HG02840 (cell line): ENCODE measurements around the gene FXYD1.
"Not testable (repeated sequence)": the region's sequence is repeated elsewhere in the genome, so short reads cannot be mapped to it uniquely, and the experiment has no call there.

ENCODE experiments used
- ATAC-seq: cut with Tn5 transposase; IDR thresholded peaks from one replicate; pipeline ENCODE4 v1.9.1; 2021; ENCODE audit warnings: mild to moderate bottlenecking, moderate library complexity, moderate number of reproducible peaks; ENCODE audit not compliant: unreplicated experiment, low FRiP score

Gene FXYD1

DNA sequence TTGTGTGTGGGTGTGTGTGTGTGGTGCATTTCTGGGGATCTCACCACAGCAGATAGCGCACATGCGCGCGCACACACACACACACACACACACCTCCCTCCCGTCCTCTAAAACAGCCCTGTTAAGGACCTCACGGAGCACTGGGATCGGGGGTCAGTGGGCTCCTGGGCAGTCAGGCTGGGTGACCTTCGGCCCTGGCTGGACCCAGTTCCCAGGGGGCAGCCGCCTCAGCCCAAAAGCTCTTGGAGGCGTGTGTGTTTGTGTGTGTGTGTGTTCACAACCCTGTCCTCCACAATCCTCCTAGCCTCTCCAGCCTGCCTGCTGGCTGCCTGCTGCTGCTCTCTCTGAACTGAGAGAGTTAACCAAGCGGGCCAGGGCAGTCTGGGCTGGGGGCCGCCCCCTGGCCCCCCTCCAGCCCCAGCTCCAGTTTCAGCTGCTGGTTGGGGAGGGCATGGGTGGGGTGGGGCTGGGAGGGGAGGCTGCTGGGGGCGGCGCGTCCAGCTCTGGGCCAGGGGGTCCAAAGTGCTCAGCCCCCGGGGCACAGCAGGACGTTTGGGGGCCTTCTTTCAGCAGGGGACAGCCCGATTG is at the start of gene FXYD1:
Gene FXYD1 (plus strand): TSS at position 520 of the 588 bp plus-strand sequence. CDS start 1,256 bp downstream, outside the sequence.
- no peak for ATAC-seq

DNA sequence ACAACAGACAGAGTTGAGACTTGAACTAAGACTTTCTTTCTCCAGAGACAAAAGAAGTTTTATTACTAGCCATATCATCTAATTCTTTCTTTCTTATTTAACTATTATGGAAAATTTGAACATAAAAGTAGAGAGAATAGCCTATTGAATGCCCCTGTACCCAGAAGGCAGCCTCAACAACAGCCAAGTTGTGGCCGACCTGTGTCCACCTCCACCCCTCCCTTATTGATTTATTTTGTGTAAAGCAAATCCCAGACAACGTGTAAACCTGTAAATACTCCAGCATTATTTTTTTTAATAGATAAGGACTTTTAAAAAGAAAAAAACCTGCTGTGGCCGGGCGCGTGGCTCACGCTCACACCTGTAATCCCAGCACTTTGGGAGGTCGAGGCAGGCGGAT is 49.1 kb upstream of the FXYD1 start:
- ATAC-seq, result no peak

DNA sequence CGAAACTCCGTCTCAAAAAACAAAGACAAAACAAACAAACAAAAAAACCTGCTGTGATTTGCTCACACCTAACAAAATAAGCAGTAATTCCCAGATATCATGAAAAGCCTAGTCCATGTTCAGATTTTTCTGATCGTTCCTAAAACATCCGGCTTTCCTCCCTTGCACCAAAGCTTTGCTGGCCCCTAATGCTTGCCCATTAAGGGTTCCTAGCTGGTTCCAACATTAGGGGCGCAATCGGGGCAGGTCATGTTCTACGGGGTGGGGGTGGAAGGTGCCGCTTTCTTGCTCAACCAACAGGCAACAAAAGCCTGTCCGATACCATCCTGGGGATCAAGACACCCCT is 48.5 kb upstream of the FXYD1 start:
- ATAC-seq, result no peak

DNA sequence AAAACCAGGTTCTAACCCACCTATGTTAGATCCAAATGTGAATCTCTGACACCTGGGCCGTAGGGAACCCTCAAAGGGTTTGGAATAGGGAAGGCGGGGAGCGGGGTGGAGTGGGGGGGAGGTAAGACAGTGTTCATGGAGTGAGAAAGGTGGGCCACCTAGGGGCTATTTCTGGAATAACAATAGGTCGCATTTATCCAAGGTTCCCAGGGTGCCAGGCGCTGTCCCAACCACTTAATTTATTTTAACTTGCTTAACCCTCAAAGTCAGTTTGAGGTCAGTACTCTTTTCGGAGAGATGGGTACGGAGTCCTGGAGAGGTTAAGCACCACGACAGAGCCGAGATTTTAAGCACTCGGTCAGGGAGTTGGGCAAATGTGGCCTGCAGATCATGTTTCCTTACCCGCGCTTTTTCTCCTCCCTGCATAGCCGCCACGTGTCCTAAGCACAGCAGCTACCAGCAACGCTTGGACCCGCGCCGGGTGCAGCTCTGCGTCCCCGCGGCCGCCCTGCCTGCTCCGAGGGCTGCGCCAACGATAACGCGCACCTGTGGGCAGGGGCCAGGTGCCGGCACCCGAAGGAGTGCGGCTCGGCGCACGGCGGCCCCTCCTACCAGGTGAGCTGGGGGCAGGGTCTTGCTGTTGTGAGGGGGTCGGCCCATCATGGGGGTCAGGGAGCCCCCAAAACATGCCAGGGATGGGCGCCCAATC is 48.0 kb upstream of the FXYD1 start:
- no peak for ATAC-seq

DNA sequence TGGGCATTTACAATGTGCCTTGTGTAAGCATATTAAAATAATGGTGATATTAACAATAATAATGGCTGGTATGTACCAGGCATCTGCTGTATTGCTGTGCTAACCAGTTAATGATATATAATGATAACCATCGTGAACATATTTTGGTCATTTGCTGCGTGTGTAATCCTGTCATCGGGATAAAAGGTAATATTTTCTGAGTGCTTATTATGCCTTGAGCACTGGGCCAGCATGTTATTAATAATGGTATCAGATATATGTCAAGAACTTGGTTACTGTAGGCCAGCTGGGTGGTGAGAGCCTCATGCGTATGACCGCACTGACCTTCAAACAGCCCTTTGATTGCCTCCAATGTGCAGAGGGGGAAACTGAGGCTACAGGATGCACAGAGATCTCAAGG is 45.2 kb upstream of the FXYD1 start:
- no peak for ATAC-seq

DNA sequence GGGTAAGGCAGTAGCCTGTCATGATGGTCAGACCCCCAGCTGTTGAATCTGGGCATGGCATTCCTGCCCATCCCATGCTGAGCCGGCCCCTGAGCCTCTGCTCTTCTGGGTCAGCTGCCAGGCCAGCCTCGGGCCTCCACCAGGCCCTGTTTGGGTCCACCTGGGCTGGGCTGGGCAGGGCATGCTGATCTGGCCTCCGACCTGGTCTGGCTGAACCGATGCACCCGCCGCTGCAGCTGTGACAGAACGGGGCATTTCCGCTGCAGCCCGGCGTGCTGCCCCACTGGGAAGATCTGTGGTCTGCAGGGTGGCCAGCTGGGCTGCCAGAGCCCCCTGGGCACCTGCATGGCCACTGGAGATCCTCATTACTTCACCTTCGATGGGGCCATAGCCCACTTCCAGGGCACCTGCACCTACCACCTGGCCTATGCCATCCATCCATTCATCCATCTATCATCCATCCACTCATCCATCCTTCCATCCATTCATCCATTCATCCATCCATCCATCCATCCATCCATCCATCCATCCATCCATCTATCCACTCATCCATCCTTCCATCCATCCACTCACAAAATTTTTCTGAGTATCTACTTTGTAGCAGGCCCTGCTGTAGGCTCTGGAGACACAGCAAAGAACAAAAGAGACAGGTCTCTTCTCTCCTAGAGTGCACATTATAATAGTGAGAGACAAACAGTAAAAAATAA is 44.5 kb upstream of the FXYD1 start:
- no peak for ATAC-seq

DNA sequence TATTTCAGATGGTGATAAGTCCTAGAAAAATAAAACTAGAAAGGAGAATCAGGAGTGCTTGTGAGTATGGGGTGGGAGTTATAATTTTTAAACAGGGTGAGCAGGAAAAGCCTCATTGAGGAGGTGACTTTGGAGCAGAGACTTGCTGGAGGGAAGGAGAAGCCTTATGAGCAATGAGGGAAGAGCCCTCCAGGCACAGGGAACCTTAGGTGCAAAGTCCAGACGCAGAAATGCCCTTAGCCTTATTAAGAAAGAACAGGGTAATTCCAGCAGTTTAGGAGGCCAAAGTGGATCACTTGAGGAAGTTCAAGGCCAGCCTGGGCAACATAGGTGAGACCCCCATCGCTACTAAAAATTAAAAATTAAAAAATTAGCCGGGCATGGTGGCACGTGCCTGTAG is 44.0 kb upstream of the FXYD1 start:
- ATAC-seq, result no peak

DNA sequence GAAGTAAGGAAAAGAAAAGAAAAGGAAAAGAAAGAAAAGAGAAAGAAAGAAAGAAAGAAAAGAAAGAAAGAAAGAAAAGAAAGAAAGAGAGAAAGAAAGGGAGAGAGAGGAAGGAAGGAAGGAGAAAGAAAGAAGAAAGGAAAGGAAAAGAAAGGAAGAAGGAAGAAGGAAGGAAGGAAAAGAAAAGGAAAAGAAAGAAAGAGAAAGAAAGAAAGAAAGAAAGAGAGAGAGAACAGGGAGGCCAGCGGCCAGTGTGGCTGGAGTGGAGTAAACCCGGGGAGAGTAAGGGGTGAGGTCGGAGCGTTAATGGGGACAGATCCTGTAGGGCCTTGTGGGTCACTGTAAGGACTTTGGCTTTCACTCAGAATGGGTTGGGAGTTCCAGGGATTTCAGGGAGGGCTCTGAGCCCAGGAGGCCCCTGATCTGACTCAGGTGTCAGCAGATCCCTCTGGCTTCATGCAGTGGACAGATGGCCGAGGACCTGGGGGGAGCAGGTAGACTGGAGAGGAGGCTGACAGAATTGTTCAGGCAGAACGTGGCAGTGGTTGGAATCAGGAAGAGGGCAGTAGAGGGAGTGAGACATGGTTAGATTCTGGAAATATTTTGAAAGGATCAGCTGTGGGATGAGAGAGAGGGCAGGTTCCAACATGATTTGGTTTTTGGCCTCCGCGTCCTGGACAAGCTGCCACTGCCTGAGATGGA is 42.8 kb upstream of the FXYD1 start:
- no peak for ATAC-seq

DNA sequence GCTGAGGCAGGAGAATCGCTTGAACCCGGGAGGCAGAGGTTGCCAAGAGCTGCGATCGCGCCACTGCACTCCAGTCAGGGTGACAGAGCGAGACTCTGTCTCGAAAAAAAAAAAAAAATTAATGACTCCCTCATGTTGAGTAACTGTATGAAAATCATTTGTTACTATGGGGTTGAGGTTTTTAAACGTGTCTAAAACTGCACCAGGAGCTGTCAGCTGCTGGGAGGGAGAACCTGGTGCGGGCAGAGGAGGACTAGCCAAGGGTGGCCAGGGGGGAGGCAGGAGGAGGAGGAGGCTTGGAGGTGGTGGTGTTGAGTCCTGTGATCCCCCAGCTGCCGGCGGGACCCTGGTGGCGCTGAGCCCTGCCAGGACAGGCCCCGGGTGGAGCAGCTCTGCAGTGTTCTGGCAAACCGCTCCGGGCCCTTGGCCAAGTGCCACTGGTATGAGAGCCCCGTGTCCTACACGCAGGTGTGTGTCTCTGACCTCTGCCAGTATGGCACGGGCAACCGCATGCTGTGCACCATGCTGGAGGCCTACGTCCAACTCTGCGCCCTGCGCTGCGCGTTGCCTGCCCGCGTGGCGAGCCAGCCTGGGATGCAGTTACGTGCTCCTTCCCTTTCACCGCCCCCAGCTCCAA is 40.1 kb upstream of the FXYD1 start:
- ATAC-seq, result no peak

DNA sequence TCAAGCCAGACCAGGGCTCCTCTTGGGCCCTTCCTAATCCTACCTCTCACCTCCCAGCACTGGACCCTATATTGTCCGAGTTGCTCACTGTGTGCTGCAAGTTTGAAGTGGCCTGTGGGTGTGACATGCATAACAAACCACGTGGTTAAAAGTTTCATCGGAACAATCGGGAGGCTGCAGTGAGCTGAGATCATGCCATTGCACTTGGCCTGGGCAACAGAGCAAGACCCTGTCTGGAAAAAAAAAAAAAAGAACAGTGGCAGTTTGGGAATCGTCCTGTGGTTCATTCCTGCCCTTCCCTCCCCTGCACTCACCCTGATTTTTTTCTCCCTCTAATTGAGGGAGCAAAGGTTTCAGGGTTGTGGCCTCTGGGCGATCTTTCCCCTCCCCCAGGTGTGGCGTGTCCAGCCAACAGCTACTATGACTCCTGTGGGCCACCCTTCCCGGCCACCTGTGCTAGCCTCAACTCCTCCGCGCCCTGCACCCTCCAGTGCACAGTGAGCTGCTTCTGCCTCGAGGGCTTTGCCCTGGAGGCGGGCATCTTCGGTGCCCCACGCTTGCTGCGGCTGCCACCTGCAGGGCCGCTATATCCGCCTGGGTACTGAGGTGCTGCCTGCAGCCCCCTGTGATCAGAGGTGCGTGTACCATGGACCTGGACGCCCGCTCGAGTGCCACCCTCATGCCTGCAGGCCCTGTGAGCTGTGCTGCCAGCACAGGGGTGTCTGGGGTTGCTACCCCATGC is 39.3 kb upstream of the FXYD1 start:
- no peak for ATAC-seq

DNA sequence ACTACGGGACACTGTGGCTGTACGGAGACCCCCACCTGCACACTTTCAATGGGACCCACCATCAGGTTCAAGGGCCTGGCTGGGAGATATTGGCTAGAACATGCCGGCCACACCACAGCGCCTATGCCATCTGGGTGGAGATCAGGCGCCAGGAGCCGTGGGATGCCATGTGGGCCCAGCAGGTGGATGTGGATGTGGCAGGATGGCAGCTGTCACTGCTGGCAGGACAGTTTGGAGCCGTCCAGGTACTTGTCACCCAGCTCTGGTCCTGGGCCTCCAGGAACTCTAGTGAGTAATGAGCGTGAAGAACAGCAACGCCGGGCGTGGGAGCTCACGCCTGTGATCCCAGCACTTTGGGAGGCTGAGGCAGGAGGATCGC is 38.7 kb upstream of the FXYD1 start:
- no peak for ATAC-seq

DNA sequence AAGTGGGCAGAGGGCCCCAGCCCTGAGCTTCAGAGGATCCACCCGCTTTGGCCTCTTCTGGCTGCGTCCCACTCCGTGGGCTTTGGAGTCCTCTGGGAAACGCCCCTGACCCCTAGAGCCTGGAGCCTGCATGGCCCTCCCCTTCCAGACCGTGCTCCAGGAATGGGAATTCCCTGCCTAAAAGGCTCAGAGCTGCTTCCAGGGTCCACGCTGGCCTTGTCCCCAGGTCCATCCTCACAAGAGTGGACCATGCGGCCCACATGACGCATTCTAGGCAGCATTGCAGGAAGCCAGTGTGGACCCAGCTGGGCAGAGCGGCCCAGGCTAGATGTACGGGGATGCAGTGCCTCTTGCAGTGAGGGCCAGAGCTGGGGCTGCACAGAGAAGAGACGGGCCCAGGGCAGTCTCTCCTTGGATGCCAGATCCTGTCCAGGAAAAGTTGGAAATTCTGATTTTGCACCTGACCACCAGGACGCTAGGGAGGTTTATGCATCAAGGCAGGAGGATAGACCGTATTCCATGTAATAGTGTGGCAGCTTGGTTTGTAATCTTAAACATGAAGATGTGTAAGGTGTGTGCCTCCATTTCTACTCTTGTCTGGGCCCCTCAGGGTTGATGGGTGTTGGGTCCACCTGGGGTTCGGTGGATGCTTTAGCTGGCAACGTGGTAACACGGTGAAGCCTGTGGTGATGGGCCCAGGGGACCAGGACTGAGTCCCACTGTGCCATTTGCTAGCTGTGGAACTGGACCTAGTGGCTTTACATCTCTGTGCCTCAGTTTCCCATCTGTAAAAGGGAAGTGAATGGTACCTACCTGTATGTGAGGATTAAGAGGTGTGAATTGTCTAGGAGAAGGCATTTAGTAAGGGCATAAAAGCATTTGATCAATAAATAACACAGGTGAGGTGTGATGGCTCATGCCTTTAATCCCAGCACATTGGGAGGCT is 37.8 kb upstream of the FXYD1 start:
- no peak for ATAC-seq

DNA sequence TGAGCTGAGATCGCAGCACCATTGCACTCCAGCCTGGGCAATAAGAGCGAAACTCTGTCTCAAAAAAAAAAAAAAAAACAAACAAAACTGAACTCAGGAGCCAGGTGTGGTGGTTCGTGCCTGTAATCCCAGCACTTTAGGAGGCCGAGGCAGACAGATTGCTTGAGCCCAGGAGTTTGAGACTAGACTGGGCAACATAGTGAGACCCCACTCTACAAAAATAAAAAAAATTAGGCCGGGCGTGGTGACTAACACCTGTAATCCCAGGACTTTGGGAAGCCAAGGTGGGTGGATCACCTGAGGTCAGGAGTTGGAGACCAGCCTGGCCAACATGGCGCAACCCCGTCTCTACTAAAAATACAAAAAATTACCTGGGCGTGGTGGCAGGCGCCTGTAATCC is 36.7 kb upstream of the FXYD1 start:
- ATAC-seq, result not testable (repeated sequence)

DNA sequence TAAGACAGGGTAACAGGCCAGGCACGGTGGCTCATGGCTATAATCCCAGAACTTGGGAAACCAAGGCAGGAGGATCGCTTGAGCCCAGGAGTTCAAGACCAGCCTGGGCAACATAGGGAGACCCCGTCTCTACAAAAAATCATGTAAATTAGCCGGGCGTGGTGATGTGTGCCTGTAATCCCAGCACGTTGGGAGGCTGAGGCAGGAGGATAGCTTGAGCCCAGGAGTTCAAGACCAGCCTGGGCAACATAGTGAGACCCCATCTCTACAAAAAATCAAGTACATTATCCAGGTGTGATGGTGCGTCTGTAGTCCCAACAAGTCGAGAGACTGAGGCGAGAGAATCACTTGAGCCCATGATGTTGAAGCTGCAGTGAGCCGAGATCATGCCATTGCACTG is 35.0 kb upstream of the FXYD1 start:
- ATAC-seq, result not testable (repeated sequence)

DNA sequence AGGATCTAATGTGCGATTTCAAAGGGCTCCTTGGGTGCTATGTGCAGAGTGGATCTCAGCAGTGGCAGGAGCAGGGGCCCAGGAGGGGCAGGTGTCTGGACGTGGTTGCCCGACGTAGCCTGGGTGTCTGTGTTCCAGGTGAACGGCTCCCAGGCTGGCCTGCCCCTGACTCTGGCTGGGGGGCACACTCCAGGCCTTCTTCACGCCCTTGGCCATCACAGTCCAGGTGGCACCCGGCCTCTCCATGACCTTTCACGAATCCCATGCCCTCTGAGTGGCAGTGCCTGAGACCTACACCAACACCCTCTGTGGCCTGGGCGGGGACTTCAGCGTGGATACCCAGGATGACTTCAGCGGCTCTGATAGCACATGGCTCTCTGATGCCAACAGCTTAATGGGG is 34.3 kb upstream of the FXYD1 start:
- ATAC-seq, result no peak

DNA sequence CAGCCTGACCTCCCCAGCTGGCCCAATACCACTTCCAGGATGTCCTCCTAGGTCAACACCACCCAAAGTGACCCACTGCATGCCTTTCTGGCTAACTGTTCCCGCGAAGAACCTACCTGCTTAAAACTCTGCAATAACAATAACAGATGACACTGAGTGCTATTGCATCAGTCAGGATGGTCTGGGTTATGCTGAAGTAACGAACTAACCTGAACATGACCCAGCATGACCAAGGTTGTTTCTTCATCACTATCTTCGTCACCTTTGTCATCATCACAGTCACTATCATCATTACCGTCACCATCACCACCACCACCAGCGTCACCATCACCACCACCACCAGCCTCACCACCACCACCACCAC is 33.6 kb upstream of the FXYD1 start:
- no peak for ATAC-seq

DNA sequence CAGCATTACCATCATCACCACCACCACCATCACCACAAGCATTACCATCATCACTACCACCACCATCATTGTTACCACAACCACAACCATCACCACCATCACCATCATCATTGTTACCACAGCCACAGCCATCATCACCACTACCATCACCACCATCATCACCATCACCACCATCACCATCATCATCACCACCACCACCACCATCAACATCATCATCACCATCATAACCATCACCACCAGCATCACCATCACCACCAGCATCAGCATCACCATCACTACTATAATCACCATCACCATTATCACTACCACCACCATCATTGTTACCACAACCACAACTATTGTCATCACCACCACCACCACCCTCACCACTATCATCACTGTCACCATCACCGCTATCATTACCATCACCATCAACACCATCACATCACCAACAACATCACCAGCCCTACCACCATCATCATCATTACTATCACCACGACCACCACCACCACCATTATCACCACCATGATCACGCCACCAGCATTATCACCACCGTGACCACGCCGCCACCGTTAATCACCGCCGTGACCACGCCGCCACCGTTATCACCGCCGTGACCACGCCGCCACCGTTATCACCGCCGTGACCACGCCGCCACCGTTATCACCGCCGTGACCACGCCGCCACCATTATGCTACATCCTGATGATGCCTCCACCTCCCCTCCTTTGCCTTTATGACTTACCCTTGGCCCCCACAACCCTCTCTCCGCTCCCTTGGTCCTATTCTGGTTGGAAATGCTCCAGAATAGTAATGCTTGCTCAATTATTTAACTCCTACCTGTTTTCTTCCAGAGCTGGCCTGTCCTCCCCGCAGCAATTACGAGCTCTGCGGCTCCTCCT is 33.0 kb upstream of the FXYD1 start:
- ATAC-seq, result no peak

DNA sequence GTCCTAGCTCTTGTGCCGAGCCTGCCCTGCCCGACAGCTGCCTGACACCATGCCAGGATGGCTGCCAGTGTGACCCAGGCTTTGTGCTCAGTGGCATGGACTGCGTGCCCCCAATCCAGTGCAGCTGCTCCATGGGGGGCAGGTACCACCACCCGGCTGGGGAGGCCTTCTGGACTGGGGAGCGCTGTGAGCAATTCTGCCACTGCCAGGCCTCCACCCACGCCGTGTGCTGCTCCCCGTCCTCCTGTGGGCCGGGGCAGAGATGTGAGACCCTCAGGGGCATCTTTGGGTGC is 32.4 kb upstream of the FXYD1 start:
- ATAC-seq, result no peak
